Transverse colon (tissue), 4 donors: ENCODE results near the gene DCLRE1B. TPM values are rescaled to one million over a fixed set of nuclear protein-coding genes. Genes with fewer than 3 reads are reported as not detected.

Experiments used
- DNase-seq: peaks from one replicate; pipeline ENCODE4 v3.0.0-alpha.2; 2019
- H3K27ac ChIP-seq, 4 donors: fragments of 200-600 bp; sonication (generic); 2 replicates each; pipeline ENCODE4 v1.5.1; 2016 to 2018; ENCODE audit warnings: inconsistent platforms in 4 of 4
- H3K27me3 ChIP-seq: fragments of 200-600 bp; sonication (generic); 2 replicates; pipeline ENCODE4 v1.5.1; 2017; ENCODE audit warnings: inconsistent platforms
- H3K36me3 ChIP-seq, 4 donors: fragments of 200-600 bp; sonication (generic); 2 replicates each; pipeline ENCODE4 v1.5.1; 2017 to 2019; ENCODE audit warnings: inconsistent platforms in 4 of 4
- H3K4me1 ChIP-seq, 4 donors: fragments of 200-600 bp; sonication (generic); 2 replicates each; pipeline ENCODE4 v1.5.1; 2017 to 2020; ENCODE audit warnings: inconsistent platforms in 4 of 4
- H3K4me3 ChIP-seq, 4 donors: fragments of 200-600 bp; sonication (generic); 1 replicate in 1 of 4; 2 replicates in 3 of 4; pipeline versions ENCODE4 v1.5.1 to v1.6.1; 2017 to 2019; ENCODE audit warnings: inconsistent platforms in 4 of 4
- H3K9me3 ChIP-seq, 2 donors: fragments of 200-600 bp; sonication (generic); 2 replicates each; pipeline ENCODE4 v1.5.1; 2017 to 2019; ENCODE audit warnings: inconsistent platforms in 2 of 2
- EP300 ChIP-seq: sonication (generic); formaldehyde crosslinking; IDR thresholded peaks from one replicate; pipeline ENCODE4 v1.6.1; 2017; ENCODE audit warnings: antibody characterized with exemption, low read depth
- POLR2A ChIP-seq: fragments of 450-650 bp; IDR thresholded peaks from one replicate; pipeline ENCODE4 v1.6.1; 2016; ENCODE audit warnings: antibody characterized with exemption, mild to moderate bottlenecking, moderate library complexity
- POLR2AphosphoS5 ChIP-seq, 3 donors: sonication (generic); formaldehyde crosslinking; IDR thresholded peaks; one replicate each; pipeline ENCODE4 v1.6.1; 2016; ENCODE audit warnings: antibody characterized with exemption in 3 of 3
- WGBS, 2 donors: methylation state at CpG; one replicate each; pipeline ENCODE4 v1.1.5; 2018; ENCODE audit warnings: low coverage in 1 of 2; 5-methylcytosine and 5-hydroxymethylcytosine counted together
- in situ Hi-C, 4 donors: fragments of 200-750 bp; cut with MboI; loops; one replicate each; pipeline versions ENCODE4 v1.15.0 to v1.15.1; 2017; ENCODE audit warnings: low sequenced_read_pairs in 3 of 4, low pct_ligation_motif_present in 1 of 4, low pct_unique_long_range_greater_than_20kb in 1 of 4
- intact Hi-C: fragments of 100-400 bp; cut with DNase I; formaldehyde crosslinking; loops from one replicate; pipeline ENCODE4 v1.15.1; 2023; ENCODE audit warnings: low total_unique reads
- total RNA-seq, 4 donors: library from RNA; depleted of rRNA; stranded (reverse); fragments of >200 nt; gene quantifications; one replicate each; pipeline ENCODE4 v1.1.0, GENCODE V29; 2016
- TF ChIP-seq, protein P1 (sequence below), 5 experiments: fragments of 200-600 bp in 3 of 5; fragments of 450-650 bp in 2 of 5; sonication (generic) in 3 of 5; IDR thresholded peaks; 1 replicate in 2 of 5; 2 replicates in 3 of 5; pipeline ENCODE4 v1.5.1; 2016 to 2017; ENCODE audit warnings: antibody characterized with exemption in 5 of 5, inconsistent platforms in 3 of 5, mild to moderate bottlenecking in 2 of 5, moderate library complexity in 1 of 5

Gene DCLRE1B
- total RNA-seq, result 1 to 10 TPM in 3 of 4 donors, not detected in 1; 2.4 to 6.2 (median 2.9) TPM

DNA sequence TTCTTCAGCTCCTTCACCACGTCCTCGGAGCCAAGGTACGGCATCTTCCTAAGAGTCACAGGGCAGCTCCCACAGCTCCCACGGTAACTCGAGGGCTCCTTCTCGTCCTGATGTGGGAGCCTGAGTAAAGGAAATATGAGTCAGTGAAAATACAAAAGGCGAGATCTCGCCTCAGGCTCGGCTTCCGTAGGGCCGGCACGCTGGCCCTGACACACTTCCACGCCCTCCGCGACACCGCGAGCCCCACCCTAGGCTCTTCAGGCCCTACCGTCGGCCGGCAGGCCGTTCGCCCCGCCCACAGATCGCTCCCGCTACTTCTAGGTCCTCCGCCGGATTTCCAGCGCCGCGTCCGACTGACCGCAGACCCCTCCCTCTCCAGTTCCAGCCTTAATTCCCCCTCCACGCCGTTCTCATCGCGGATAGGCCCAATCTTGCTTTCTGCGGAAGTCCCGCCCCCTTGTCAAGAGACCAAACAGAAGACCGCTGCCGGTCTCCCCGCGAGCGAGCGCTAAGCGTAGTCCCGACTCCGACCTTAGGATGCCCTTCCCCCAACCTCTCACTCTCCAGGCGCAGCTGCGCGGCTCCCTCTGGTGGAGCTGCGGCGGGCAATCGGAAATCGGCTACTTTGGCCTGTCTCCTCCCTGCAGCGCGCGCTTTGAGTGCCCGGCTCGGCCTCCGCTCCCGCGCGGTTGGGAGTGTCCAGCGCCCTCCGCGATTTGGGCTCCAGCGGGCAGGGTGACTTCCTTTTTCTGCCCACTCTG is at the start of gene DCLRE1B, which contains the start of gene AP4B1:
DCLRE1B (plus strand) TSS at position 653 of the 761 bp plus-strand sequence. CDS start 261 bp downstream, outside the sequence.
AP4B1 (minus strand) TSS at position 126 of the 761 bp plus-strand sequence; CDS start at position 44, 82 bp downstream.
- in situ Hi-C loops, result loop anchor here in 2 of 4 donors (5.0 to 10.0 kb wide), 2 partner anchors 70 to 73 kb away; no protein-coding TSS in a partner anchor
- intact Hi-C loops, result loop anchor here (1.0 to 5.0 kb wide), 3 partner anchors 24 to 68 kb away; partner anchors contain the start of gene HIPK1
- Histone ChIP-seq H3K9me3 (no peaks in the 10 kb centered on the region), H3K27me3 (no peaks in the 10 kb centered on the region), H3K27ac (peak within 1 kb of the TSS; percentile 92 to 97 (median 96)), H3K36me3 (peaks cover 0 to 3% (median 0%) of the 10 kb centered on the region in 4 donors), H3K4me1 (peaks cover 10 to 49% (median 31%) of the 10 kb centered on the region in 4 donors), H3K4me3 (peak within 1 kb of the TSS; percentile 56 to 93 (median 76))
- 1% methylated on average over 58 of the region's 67 CpGs; no CpG with 5 or more reads in 1 of the 2 donors for WGBS, 2 donors
- TF ChIP-seq EP300 (peak; percentile 28), POLR2AphosphoS5 (IDR thresholded peaks at IDR 0.05) (peak; percentile 77 to 94 (median 90)), POLR2A (peak; percentile 86)
- TF ChIP-seq, protein P1, sequence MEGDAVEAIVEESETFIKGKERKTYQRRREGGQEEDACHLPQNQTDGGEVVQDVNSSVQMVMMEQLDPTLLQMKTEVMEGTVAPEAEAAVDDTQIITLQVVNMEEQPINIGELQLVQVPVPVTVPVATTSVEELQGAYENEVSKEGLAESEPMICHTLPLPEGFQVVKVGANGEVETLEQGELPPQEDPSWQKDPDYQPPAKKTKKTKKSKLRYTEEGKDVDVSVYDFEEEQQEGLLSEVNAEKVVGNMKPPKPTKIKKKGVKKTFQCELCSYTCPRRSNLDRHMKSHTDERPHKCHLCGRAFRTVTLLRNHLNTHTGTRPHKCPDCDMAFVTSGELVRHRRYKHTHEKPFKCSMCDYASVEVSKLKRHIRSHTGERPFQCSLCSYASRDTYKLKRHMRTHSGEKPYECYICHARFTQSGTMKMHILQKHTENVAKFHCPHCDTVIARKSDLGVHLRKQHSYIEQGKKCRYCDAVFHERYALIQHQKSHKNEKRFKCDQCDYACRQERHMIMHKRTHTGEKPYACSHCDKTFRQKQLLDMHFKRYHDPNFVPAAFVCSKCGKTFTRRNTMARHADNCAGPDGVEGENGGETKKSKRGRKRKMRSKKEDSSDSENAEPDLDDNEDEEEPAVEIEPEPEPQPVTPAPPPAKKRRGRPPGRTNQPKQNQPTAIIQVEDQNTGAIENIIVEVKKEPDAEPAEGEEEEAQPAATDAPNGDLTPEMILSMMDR (IDR thresholded peaks at IDR 0.05), result peak; percentile 63 to 96 (median 76)
- DNase-seq, result peak; percentile 99

DNA sequence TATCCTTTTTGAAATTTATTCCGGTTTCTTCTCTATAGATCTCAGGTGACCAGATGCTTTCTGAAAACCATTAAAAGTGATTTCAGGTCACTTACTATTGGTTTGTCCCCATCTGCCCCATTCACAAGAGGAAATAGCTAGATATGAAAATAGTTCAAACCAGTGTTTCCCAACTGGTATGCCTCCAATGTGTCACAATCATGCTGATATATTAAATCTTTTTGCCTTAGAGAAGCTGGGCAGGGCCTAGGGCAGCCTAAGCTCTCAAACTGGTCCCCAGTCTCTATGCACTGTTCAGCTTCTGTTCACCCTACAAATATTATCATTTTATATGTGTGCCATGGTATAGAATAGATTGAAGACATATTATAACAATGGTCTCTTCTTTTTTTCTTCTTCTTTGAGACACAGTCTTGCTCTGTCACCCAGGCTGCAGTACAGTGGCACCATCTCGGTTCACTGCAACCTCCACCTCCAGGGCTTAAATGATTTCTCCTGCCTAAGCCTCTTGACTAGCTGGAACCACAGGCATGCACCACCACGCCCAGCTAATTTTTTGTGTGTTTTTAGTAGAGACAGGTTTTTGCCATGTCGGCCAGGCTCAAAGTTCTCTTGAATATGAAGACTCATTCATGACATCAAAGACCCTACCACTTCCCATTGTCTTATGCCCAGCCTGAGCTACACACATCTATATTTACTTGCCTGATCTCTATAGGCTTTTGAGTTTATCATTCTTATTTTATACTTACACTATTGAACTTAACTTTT is 49.3 kb upstream of the DCLRE1B start:
- WGBS, 2 donors, result 67 to 76% methylated on average over 3 to 4 of the region's 4 CpGs
- no peaks in the 10 kb centered on the region for H3K36me3 ChIP-seq
- TF ChIP-seq POLR2A (no peak), EP300 (no peak), POLR2AphosphoS5 (IDR thresholded peaks at IDR 0.05) (no peak)
- TF ChIP-seq, protein P1 (IDR thresholded peaks at IDR 0.05), result no peak
- intact Hi-C loops, result no loop called here
- in situ Hi-C loops, result no loop called here
- no peak overlapping the region for H3K4me3 ChIP-seq
- peaks cover 0 to 15% (median 0%) of the 10 kb centered on the region in 4 donors for H3K4me1 ChIP-seq
- no peaks in the 10 kb centered on the region for H3K9me3 ChIP-seq
- H3K27me3 ChIP-seq, result no peaks in the 10 kb centered on the region
- no peak for DNase-seq
- no peak overlapping the region for H3K27ac ChIP-seq

- Histone ChIP-seq H3K36me3 (no peaks in the 10 kb centered on the region), H3K4me1 (peaks cover 0 to 20% (median 0%) of the 10 kb centered on the region in 4 donors), H3K27me3 (no peaks in the 10 kb centered on the region), H3K27ac (no peak overlapping the region), H3K4me3 (no peak overlapping the region), H3K9me3 (no peaks in the 10 kb centered on the region)
- whole genome bisulfite sequencing, 2 donors, result 90 to 92% methylated on average over 1 to 2 of the region's 2 CpGs
- no peak for DNase-seq
- intact Hi-C loops, result no loop called here
- in situ Hi-C loops, result no loop called here
- TF ChIP-seq, protein P1 (IDR thresholded peaks at IDR 0.05), result no peak
- TF ChIP-seq POLR2A, result no peak
- TF ChIP-seq EP300, result no peak
- no peak for TF ChIP-seq POLR2AphosphoS5 (IDR thresholded peaks at IDR 0.05)
Observed at GRCh38 chr1:113856401-113856790, 48.7 kb upstream of the DCLRE1B start.

GRCh38 chr1:113857776-113858175 is 47.4 kb upstream of the DCLRE1B start:
- H3K4me3 ChIP-seq, result no peak overlapping the region
- no peaks in the 10 kb centered on the region for H3K36me3 ChIP-seq
- TF ChIP-seq, protein P1 (IDR thresholded peaks at IDR 0.05), result no peak
- TF ChIP-seq POLR2AphosphoS5 (IDR thresholded peaks at IDR 0.05) (no peak), EP300 (no peak), POLR2A (no peak)
- no peak for DNase-seq
- no peak overlapping the region for H3K27ac ChIP-seq
- in situ Hi-C loops, result no loop called here
- WGBS, 2 donors, result 79 to 86% methylated on average over 3 of the region's 3 CpGs
- H3K9me3 ChIP-seq, result no peaks in the 10 kb centered on the region
- no peaks in the 10 kb centered on the region for H3K27me3 ChIP-seq
- intact Hi-C loops, result no loop called here
- peaks cover 0 to 20% (median 0%) of the 10 kb centered on the region in 4 donors for H3K4me1 ChIP-seq
